PC-3 (cell line): ENCODE data around the gene TLR6. TPM values are rescaled to one million over a fixed set of nuclear protein-coding genes. Genes with fewer than 3 reads are reported as not detected.

Experiments used
- ATAC-seq: fragments of 200-7000 bp; cut with Tn5 transposase; 2 replicates; pipeline ENCODE4 v1.9.1; 2020; ENCODE audit warnings: mild to moderate bottlenecking, moderate library complexity
- BruUV-seq: library from RNA; stranded (reverse); fragments of 400-500 nt; replicated peaks from 2 replicates; lab custom pipeline; 2021; lab: Mats Ljungman, UMichigan
- CTCF ChIA-PET: fragments of 300-600 bp; sonication (Branson Sonifier 250); formaldehyde crosslinking; loops from one replicate; lab custom pipeline; 2022; ENCODE audit warnings: antibody characterized with exemption; lab: Charles Lee
- POLR2A ChIA-PET: fragments of 300-600 bp; sonication (Branson Sonifier 250); formaldehyde crosslinking; loops from one replicate; lab custom pipeline; 2022; ENCODE audit warnings: antibody characterized with exemption; ENCODE audit not compliant: unreplicated experiment; lab: Charles Lee
- DNase-seq: peaks from one replicate; pipeline ENCODE4 v3.0.0-alpha.2; 2015
- H2AFZ ChIP-seq: fragments of 300-600 bp; sonication (generic); 2 replicates; pipeline ENCODE4 v1.6.0; 2016; ENCODE audit warnings: antibody characterized with exemption, low read length
- H3F3A ChIP-seq: fragments of 300-600 bp; sonication (generic); one replicate; pipeline ENCODE4 v1.6.0; 2017; ENCODE audit warnings: antibody characterized with exemption, low read length, control low read depth, mild to moderate bottlenecking; ENCODE audit not compliant: unreplicated experiment
- H3K27ac ChIP-seq: fragments of 300-600 bp; sonication (generic); 2 replicates; pipeline ENCODE4 v1.5.1; 2016; ENCODE audit warnings: mild to moderate bottlenecking, low read length
- H3K27me3 ChIP-seq: fragments of 300-600 bp; sonication (generic); 2 replicates; pipeline ENCODE4 v1.6.1; 2016; ENCODE audit warnings: low read length, mixed read lengths
- H3K36me3 ChIP-seq: fragments of 300-600 bp; sonication (generic); 2 replicates; pipeline ENCODE4 v1.6.1; 2016; ENCODE audit warnings: low read depth, mixed run types, low read length, mixed read lengths
- H3K4me1 ChIP-seq: fragments of 300-600 bp; sonication (generic); 2 replicates; pipeline ENCODE4 v1.5.1; 2016; ENCODE audit warnings: low read length; ENCODE audit not compliant: insufficient read depth
- H3K4me2 ChIP-seq: fragments of 300-600 bp; sonication (generic); 2 replicates; pipeline ENCODE4 v1.6.0; 2016; ENCODE audit warnings: low read length
- H3K4me3 ChIP-seq: fragments of 300-600 bp; sonication (generic); 2 replicates; pipeline ENCODE4 v1.5.1; 2016; ENCODE audit warnings: mild to moderate bottlenecking, low read length, mixed read lengths
- H3K79me2 ChIP-seq: fragments of 300-600 bp; sonication (generic); 2 replicates; pipeline ENCODE4 v1.6.1; 2017; ENCODE audit warnings: low read length, mixed read lengths
- H3K9ac ChIP-seq: fragments of 300-600 bp; sonication (generic); 2 replicates; pipeline ENCODE4 v1.6.0; 2016; ENCODE audit warnings: mild to moderate bottlenecking, low read length
- H3K9me2 ChIP-seq: fragments of 300-600 bp; sonication (generic); replicated peaks from 2 replicates; pipeline ENCODE4 v1.6.1; 2016; ENCODE audit warnings: mixed run types, low read length, mixed read lengths
- H3K9me3 ChIP-seq: fragments of 300-600 bp; sonication (generic); 2 replicates; pipeline ENCODE4 v1.6.1; 2016; ENCODE audit warnings: low read length, mixed read lengths
- H4K20me1 ChIP-seq: fragments of 300-600 bp; sonication (generic); 2 replicates; pipeline ENCODE4 v1.6.1; 2016; ENCODE audit warnings: low read length, mixed read lengths
- CTCF ChIP-seq: fragments of 300-600 bp; sonication (generic); conservative IDR thresholded peaks from 2 replicates; pipeline ENCODE4 v1.5.1; 2017; ENCODE audit warnings: antibody characterized with exemption, low read depth, mild to moderate bottlenecking, low read length
- EZH2 ChIP-seq: fragments of 300-600 bp; sonication (generic); IDR thresholded peaks from one replicate; pipeline ENCODE4 v1.6.1; 2017; ENCODE audit warnings: antibody characterized with exemption, mild to moderate bottlenecking, low read length; ENCODE audit not compliant: unreplicated experiment
- EZH2phosphoT487 ChIP-seq: fragments of 300-600 bp; sonication (generic); IDR thresholded peaks from 2 replicates; pipeline ENCODE4 v1.6.1; 2018; ENCODE audit warnings: mild to moderate bottlenecking, antibody characterized with exemption, low read length, borderline replicate concordance
- intact Hi-C: fragments of 100-400 bp; cut with micrococcal nuclease; formaldehyde crosslinking; loops from 2 replicates; pipeline ENCODE4 v1.9.0; 2023
- total RNA-seq: library from RNA; depleted of rRNA; stranded (reverse); fragments of >200 nt; gene quantifications from 2 replicates; pipeline ENCODE4 v1.2.3, GENCODE V29; 2014

TLR6 gene
- total RNA-seq, 1 experiment from 2014 or later, result 1.2 TPM

- no peak overlapping the region for H3K9ac ChIP-seq
Measured at GRCh38 chr4:38871593-38871992, 15.0 kb upstream of the TLR6 start.

GRCh38 chr4:38870098-38870808, 13.6 kb upstream of the TLR6 start:
- Histone ChIP-seq H3K27ac (0 out of 2 replicates have a peak overlapping the region, but pooled peaks have one; percentile 5), H3K9me2 (no peaks in the 10 kb centered on the region), H3K27me3 (no peaks in the 10 kb centered on the region), H3K4me2 (no peak overlapping the region), H3K79me2 (peaks cover 28% of the 10 kb centered on the region), H3K36me3 (no peaks in the 10 kb centered on the region), H3K4me3 (no peak overlapping the region), H3K9me3 (no peaks in the 10 kb centered on the region), H4K20me1 (no peaks in the 10 kb centered on the region), H3K4me1 (peaks cover 47% of the 10 kb centered on the region), H3K9ac (no peak overlapping the region), H2AFZ (no peak overlapping the region), H3F3A (peaks cover 5% of the 10 kb centered on the region)
- TF ChIP-seq EZH2, result no peak
- no peak for TF ChIP-seq CTCF
- no peak for TF ChIP-seq EZH2phosphoT487
- ChIA-PET POLR2A (no interaction called here), CTCF (interaction anchor here (0.6 kb wide), 1 partner anchor 31 kb away, joined by 3 read pairs; no protein-coding TSS in a partner anchor)
- intact Hi-C loops, result no loop called here
- ATAC-seq (no peak), DNase-seq (no peak)
- BruUV-seq, result no TSS peak

More at GRCh38 chr4:38871593-38871992, 15.0 kb upstream of the TLR6 start:
- peaks cover 5% of the 10 kb centered on the region for H3F3A ChIP-seq
- no peaks in the 10 kb centered on the region for H3K27me3 ChIP-seq
- H3K4me2 ChIP-seq, result 0 out of 2 replicates have a peak overlapping the region, but pooled peaks have one; percentile 30
- no peaks in the 10 kb centered on the region for H3K36me3 ChIP-seq
- no peaks in the 10 kb centered on the region for H4K20me1 ChIP-seq
- ATAC-seq, result no peak
- no peaks in the 10 kb centered on the region for H3K9me2 ChIP-seq
- intact Hi-C loops, result no loop called here
- no TSS peak for BruUV-seq
- peaks cover 47% of the 10 kb centered on the region for H3K4me1 ChIP-seq
- ChIA-PET POLR2A (no interaction called here), CTCF (interaction anchor here (0.6 to 0.7 kb wide), 2 partner anchors 40 to 822 kb away, joined by 6 to 9 read pairs; no protein-coding TSS in a partner anchor)
- peaks cover 35% of the 10 kb centered on the region for H3K79me2 ChIP-seq
- no peak overlapping the region for H2AFZ ChIP-seq
- no peak overlapping the region for H3K4me3 ChIP-seq
- peak overlapping the region; percentile 80 for H3K27ac ChIP-seq
- no peaks in the 10 kb centered on the region for H3K9me3 ChIP-seq
- TF ChIP-seq EZH2 (no peak), EZH2phosphoT487 (no peak), CTCF (no peak)
- DNase-seq, result no peak

- CTCF ChIA-PET, result no interaction called here
- ATAC-seq (no peak), DNase-seq (no peak)
- intact Hi-C loops, result no loop called here
- peaks cover 5% of the 10 kb centered on the region for H3F3A ChIP-seq
- H3K9me2 ChIP-seq, result no peaks in the 10 kb centered on the region
- H3K4me3 ChIP-seq, result no peak overlapping the region
- H3K36me3 ChIP-seq, result no peaks in the 10 kb centered on the region
- POLR2A ChIA-PET, result interaction anchor here (0.6 kb wide), 1 partner anchor 20 kb away, joined by 4 read pairs; no protein-coding TSS in a partner anchor
- TF ChIP-seq EZH2 (no peak), CTCF (no peak), EZH2phosphoT487 (no peak)
- H3K4me2 ChIP-seq, result peak overlapping the region; percentile 97
- H3K27me3 ChIP-seq, result no peaks in the 10 kb centered on the region
- H3K79me2 ChIP-seq, result peaks cover 24% of the 10 kb centered on the region
- no peaks in the 10 kb centered on the region for H3K9me3 ChIP-seq
- H4K20me1 ChIP-seq, result no peaks in the 10 kb centered on the region
- no peak overlapping the region for H3K9ac ChIP-seq
- no peak overlapping the region for H3K27ac ChIP-seq
- no peak overlapping the region for H2AFZ ChIP-seq
- no TSS peak for BruUV-seq
- H3K4me1 ChIP-seq, result peaks cover 47% of the 10 kb centered on the region
Measured at GRCh38 chr4:38869511-38869910, 12.9 kb upstream of the TLR6 start.
